PC-3 (cell line): ENCODE results near the gene CHST3. TPM values are rescaled to one million over a fixed set of nuclear protein-coding genes. Genes with fewer than 3 reads are reported as not detected.

Experiments
- ATAC-seq: fragments of 200-7000 bp; cut with Tn5 transposase; 2 replicates; pipeline ENCODE4 v1.9.1; 2020; ENCODE audit warnings: mild to moderate bottlenecking, moderate library complexity
- BruUV-seq: library from RNA; stranded (reverse); fragments of 400-500 nt; replicated peaks from 2 replicates; lab custom pipeline; 2021; lab: Mats Ljungman, UMichigan
- CTCF ChIA-PET: fragments of 300-600 bp; sonication (Branson Sonifier 250); formaldehyde crosslinking; loops from one replicate; lab custom pipeline; 2022; ENCODE audit warnings: antibody characterized with exemption; lab: Charles Lee
- POLR2A ChIA-PET: fragments of 300-600 bp; sonication (Branson Sonifier 250); formaldehyde crosslinking; loops from one replicate; lab custom pipeline; 2022; ENCODE audit warnings: antibody characterized with exemption; ENCODE audit not compliant: unreplicated experiment; lab: Charles Lee
- DNase-seq: peaks from one replicate; pipeline ENCODE4 v3.0.0-alpha.2; 2015
- H2AFZ ChIP-seq: fragments of 300-600 bp; sonication (generic); 2 replicates; pipeline ENCODE4 v1.6.0; 2016; ENCODE audit warnings: antibody characterized with exemption, low read length
- H3F3A ChIP-seq: fragments of 300-600 bp; sonication (generic); one replicate; pipeline ENCODE4 v1.6.0; 2017; ENCODE audit warnings: antibody characterized with exemption, low read length, control low read depth, mild to moderate bottlenecking; ENCODE audit not compliant: unreplicated experiment
- H3K27ac ChIP-seq: fragments of 300-600 bp; sonication (generic); 2 replicates; pipeline ENCODE4 v1.5.1; 2016; ENCODE audit warnings: mild to moderate bottlenecking, low read length
- H3K27me3 ChIP-seq: fragments of 300-600 bp; sonication (generic); 2 replicates; pipeline ENCODE4 v1.6.1; 2016; ENCODE audit warnings: low read length, mixed read lengths
- H3K36me3 ChIP-seq: fragments of 300-600 bp; sonication (generic); 2 replicates; pipeline ENCODE4 v1.6.1; 2016; ENCODE audit warnings: low read depth, mixed run types, low read length, mixed read lengths
- H3K4me1 ChIP-seq: fragments of 300-600 bp; sonication (generic); 2 replicates; pipeline ENCODE4 v1.5.1; 2016; ENCODE audit warnings: low read length; ENCODE audit not compliant: insufficient read depth
- H3K4me2 ChIP-seq: fragments of 300-600 bp; sonication (generic); 2 replicates; pipeline ENCODE4 v1.6.0; 2016; ENCODE audit warnings: low read length
- H3K4me3 ChIP-seq: fragments of 300-600 bp; sonication (generic); 2 replicates; pipeline ENCODE4 v1.5.1; 2016; ENCODE audit warnings: mild to moderate bottlenecking, low read length, mixed read lengths
- H3K79me2 ChIP-seq: fragments of 300-600 bp; sonication (generic); 2 replicates; pipeline ENCODE4 v1.6.1; 2017; ENCODE audit warnings: low read length, mixed read lengths
- H3K9ac ChIP-seq: fragments of 300-600 bp; sonication (generic); 2 replicates; pipeline ENCODE4 v1.6.0; 2016; ENCODE audit warnings: mild to moderate bottlenecking, low read length
- H3K9me2 ChIP-seq: fragments of 300-600 bp; sonication (generic); replicated peaks from 2 replicates; pipeline ENCODE4 v1.6.1; 2016; ENCODE audit warnings: mixed run types, low read length, mixed read lengths
- H3K9me3 ChIP-seq: fragments of 300-600 bp; sonication (generic); 2 replicates; pipeline ENCODE4 v1.6.1; 2016; ENCODE audit warnings: low read length, mixed read lengths
- H4K20me1 ChIP-seq: fragments of 300-600 bp; sonication (generic); 2 replicates; pipeline ENCODE4 v1.6.1; 2016; ENCODE audit warnings: low read length, mixed read lengths
- CTCF ChIP-seq: fragments of 300-600 bp; sonication (generic); conservative IDR thresholded peaks from 2 replicates; pipeline ENCODE4 v1.5.1; 2017; ENCODE audit warnings: antibody characterized with exemption, low read depth, mild to moderate bottlenecking, low read length
- EZH2 ChIP-seq: fragments of 300-600 bp; sonication (generic); IDR thresholded peaks from one replicate; pipeline ENCODE4 v1.6.1; 2017; ENCODE audit warnings: antibody characterized with exemption, mild to moderate bottlenecking, low read length; ENCODE audit not compliant: unreplicated experiment
- EZH2phosphoT487 ChIP-seq: fragments of 300-600 bp; sonication (generic); IDR thresholded peaks from 2 replicates; pipeline ENCODE4 v1.6.1; 2018; ENCODE audit warnings: mild to moderate bottlenecking, antibody characterized with exemption, low read length, borderline replicate concordance
- intact Hi-C: fragments of 100-400 bp; cut with micrococcal nuclease; formaldehyde crosslinking; loops from 2 replicates; pipeline ENCODE4 v1.9.0; 2023
- total RNA-seq: library from RNA; depleted of rRNA; stranded (reverse); fragments of >200 nt; gene quantifications from 2 replicates; pipeline ENCODE4 v1.2.3, GENCODE V29; 2014

Gene CHST3
- total RNA-seq, 1 experiment from 2014 or later = 12.7 TPM

- H3K36me3 ChIP-seq = no peaks in the 10 kb centered on the region
- H3K9ac ChIP-seq = no peak overlapping the region
- ChIA-PET CTCF (no interaction called here), POLR2A (no interaction called here)
- H3K4me1 ChIP-seq = no peaks in the 10 kb centered on the region
- H3K9me3 ChIP-seq = no peaks in the 10 kb centered on the region
- no peak for TF ChIP-seq EZH2
- no peak for TF ChIP-seq CTCF
- no peak for TF ChIP-seq EZH2phosphoT487
- H3K79me2 ChIP-seq = peaks cover 24% of the 10 kb centered on the region
- intact Hi-C loops = no loop called here
- H2AFZ ChIP-seq = no peak overlapping the region
- H3F3A ChIP-seq = no peaks in the 10 kb centered on the region
- no peak for ATAC-seq
- H4K20me1 ChIP-seq = no peaks in the 10 kb centered on the region
- H3K27ac ChIP-seq = no peak overlapping the region
- no peaks in the 10 kb centered on the region for H3K27me3 ChIP-seq
- H3K9me2 ChIP-seq = no peaks in the 10 kb centered on the region
- DNase-seq = no peak
- no peak overlapping the region for H3K4me3 ChIP-seq
- BruUV-seq = no TSS peak
- H3K4me2 ChIP-seq = no peak overlapping the region
These were observed 26.6 kb downstream of the CHST3 start for GRCh38 chr10:71990706-71991269.

DNA sequence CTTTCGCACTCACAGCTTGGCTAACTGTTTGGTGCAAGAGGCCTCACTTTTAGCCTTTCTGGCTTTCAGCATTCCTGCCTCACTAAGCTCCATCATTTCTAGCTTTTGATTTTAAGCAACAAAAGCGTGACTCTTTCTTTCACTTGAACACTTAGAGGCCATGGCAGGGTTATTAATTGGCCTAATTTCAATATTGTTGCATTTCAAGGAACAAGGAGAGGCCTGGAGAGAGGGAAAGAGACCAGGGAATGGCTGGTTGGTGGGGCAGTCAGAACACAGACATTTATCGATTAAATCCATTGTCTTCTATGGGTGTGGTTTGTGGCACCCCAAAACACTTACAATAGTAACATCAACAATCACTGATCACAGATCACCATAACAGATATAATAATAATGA lies 31.3 kb downstream of the CHST3 start:
- Histone ChIP-seq H3K27ac (no peak overlapping the region), H3K9me2 (no peaks in the 10 kb centered on the region), H2AFZ (no peak overlapping the region), H3K4me3 (no peak overlapping the region), H3K9ac (no peak overlapping the region), H3F3A (no peaks in the 10 kb centered on the region), H3K9me3 (no peaks in the 10 kb centered on the region), H3K4me2 (no peak overlapping the region), H3K79me2 (peaks cover 61% of the 10 kb centered on the region), H3K4me1 (peaks cover 20% of the 10 kb centered on the region), H3K36me3 (no peaks in the 10 kb centered on the region), H3K27me3 (no peaks in the 10 kb centered on the region), H4K20me1 (no peaks in the 10 kb centered on the region)
- DNase-seq (no peak), ATAC-seq (no peak)
- CTCF ChIA-PET = no interaction called here
- POLR2A ChIA-PET = no interaction called here
- no TSS peak for BruUV-seq
- intact Hi-C loops = no loop called here
- no peak for TF ChIP-seq CTCF
- TF ChIP-seq EZH2 = no peak
- no peak for TF ChIP-seq EZH2phosphoT487

- POLR2A ChIA-PET = no interaction called here
- no TSS peak for BruUV-seq
- no peaks in the 10 kb centered on the region for H3K27me3 ChIP-seq
These were observed 31.8 kb downstream of the CHST3 start for GRCh38 chr10:71995887-71996575.

More at GRCh38 chr10:71995887-71996575, 31.8 kb downstream of the CHST3 start:
- no peak for DNase-seq
- Histone ChIP-seq H3K4me3 (no peak overlapping the region), H3K36me3 (no peaks in the 10 kb centered on the region), H3F3A (no peaks in the 10 kb centered on the region), H3K9me3 (no peaks in the 10 kb centered on the region), H3K9ac (no peak overlapping the region), H2AFZ (no peak overlapping the region), H3K79me2 (peaks cover 64% of the 10 kb centered on the region), H3K4me2 (no peak overlapping the region), H3K9me2 (no peaks in the 10 kb centered on the region), H3K4me1 (peaks cover 20% of the 10 kb centered on the region), H3K27ac (no peak overlapping the region), H4K20me1 (no peaks in the 10 kb centered on the region)
- no peak for ATAC-seq
- intact Hi-C loops = no loop called here
- TF ChIP-seq EZH2 (no peak), EZH2phosphoT487 (no peak), CTCF (no peak)
- CTCF ChIA-PET = no interaction called here
